Activated CD4-positive, alpha-beta T cell treated with anti-CD3 and anti-CD28 coated beads for 24 hours (primary cell): ENCODE data around the gene SLC15A3.

ENCODE experiments used
- DNase-seq, 2 donors: peaks; one replicate each; pipeline ENCODE4 v3.0.0-alpha.2; 2020; ENCODE audit warnings: low read depth in 2 of 2

Gene SLC15A3

DNA sequence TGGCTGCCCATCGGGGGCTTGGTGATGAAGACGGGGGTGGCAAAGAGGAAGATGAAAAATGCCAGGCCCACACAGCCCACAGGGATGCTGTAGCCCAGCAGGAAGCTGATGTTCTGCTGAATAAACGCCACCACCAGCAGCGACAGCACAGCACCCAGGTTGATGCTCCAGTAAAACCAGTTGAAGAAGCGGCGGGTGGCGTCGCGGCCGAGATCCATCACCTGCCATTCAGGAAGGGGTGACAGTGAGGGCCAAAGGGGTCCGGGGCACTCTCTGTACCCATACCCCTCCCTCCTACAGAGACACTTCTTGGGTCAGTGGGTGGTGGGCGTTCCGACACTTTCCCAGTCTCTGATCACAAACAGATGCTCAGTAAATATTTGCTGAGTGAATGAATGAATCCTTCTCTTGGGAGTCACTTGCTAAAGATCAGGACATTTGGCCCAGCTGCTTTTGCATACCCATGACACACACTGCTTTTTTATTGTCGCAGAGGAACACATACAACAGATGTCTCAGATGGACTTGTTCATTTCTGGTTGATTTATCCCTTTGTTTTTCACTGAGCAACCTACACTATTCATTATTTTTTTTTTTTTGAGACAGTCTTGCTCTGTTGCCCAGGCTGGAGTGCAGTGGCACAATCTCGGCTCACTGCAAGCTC is 5.2 kb downstream of the SLC15A3 start:
- DNase-seq: no peak

DNA sequence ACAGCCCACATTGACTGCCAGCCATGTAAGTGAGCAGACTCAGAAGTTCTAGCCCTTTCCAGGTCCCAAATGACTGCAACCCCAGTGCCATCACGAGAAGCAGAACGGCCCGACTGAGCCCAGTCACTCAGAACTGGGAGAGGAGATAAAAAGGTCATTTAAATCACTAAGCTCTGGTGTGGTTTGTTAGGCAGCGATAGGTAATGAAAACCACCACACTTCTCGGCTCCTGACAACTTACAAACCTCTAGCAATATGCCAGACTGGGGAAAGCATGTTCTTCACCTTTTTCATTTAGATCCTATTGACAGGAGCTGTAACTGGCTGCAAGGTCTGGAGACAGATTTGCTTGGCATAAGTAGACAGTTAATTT is 6.7 kb downstream of the SLC15A3 start:
- DNase-seq: no peak

DNA sequence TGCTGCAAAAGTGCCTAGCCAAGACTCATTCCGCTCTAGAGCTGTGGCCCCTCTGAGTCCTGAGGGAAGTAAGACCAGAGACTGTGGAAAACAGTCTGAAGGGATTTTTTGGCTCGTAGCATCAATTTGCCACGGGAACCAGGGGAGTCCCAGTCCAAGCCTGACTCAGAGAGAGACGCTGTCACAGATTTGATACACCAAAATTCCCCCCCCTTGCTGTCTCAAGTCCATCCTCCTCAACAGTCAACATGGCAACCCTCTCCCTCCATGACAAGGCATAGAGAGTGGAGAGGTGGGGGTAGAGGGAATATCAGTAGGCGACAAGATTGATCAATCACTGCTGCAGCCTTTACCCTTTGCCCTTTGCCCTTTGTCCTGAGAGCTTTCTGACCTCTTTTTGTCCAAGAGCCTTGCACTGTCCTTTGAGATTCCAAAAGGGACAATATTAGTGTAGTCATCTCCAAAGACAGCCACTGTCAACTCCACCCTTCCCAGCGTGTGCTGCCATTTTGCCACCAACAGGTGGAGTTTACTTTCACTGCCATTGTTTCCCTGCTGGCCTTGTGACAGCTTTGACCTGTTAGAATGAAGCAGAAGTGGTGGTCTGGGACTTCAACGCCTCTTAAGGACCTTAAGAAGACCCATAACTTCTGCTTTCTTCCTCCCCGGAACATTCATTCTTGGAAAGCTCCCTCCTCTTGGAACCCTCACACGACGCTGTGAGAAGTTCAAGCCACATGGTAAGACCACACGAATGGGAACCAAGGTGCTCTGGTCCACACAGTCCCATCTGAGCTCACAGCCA is 7.3 kb downstream of the SLC15A3 start:
- no peak for DNase-seq

GRCh38 chr11:60942970-60943565 is 8.9 kb downstream of the SLC15A3 start:
- DNase-seq: no peak

DNA sequence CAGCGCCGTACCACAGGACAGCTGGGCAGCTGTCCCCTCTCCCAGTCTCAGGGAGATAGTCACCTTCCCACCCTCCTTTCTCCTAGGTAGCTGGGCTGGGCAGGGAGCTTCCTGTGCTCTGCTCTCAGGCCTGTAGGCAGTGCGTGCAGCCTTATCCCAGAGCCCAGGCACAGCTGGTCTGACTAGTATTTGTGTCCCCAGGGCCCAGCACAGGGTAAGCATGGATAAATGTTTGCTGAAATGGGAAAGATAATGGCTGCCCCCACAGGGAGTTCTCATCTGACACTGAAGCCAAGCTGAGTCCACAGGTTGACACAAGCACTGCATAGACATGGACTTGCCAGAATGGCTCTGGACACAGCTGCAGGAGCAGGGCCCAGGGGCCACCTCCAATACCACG is 9.8 kb downstream of the SLC15A3 start:
- no peak for DNase-seq

- DNase-seq: no peak
Measured at GRCh38 chr11:60941371-60942119, 10.4 kb downstream of the SLC15A3 start.

GRCh38 chr11:60939855-60940254 is 12.1 kb downstream of the SLC15A3 start:
- DNase-seq: no peak

DNA sequence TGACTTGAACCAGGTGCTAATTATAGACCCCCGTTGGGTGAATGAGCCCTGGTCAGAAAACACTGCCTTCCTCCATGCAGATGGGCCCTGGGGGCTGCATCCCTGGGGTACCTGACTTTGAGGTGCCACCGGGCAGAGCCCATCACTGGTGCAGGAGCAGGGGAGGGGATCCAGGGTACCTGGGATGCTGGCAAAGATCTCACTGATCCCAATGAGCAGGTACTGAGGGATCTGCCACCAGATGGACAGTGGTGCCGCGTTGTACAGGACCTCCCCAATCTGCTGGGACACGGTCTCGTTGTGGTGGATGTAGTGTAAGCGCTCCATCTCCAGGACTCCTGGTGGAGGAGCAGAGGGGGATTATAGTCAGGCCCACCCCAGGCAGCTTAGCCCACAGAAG is 12.7 kb downstream of the SLC15A3 start:
- DNase-seq: no peak

GRCh38 chr11:60938500-60938899 is 13.5 kb downstream of the SLC15A3 start:
- DNase-seq: no peak

- no peak for DNase-seq
Measured at GRCh38 chr11:60937811-60938210, 14.2 kb downstream of the SLC15A3 start.

GRCh38 chr11:60937144-60937527 is 14.8 kb downstream of the SLC15A3 start:
- DNase-seq: no peak

DNA sequence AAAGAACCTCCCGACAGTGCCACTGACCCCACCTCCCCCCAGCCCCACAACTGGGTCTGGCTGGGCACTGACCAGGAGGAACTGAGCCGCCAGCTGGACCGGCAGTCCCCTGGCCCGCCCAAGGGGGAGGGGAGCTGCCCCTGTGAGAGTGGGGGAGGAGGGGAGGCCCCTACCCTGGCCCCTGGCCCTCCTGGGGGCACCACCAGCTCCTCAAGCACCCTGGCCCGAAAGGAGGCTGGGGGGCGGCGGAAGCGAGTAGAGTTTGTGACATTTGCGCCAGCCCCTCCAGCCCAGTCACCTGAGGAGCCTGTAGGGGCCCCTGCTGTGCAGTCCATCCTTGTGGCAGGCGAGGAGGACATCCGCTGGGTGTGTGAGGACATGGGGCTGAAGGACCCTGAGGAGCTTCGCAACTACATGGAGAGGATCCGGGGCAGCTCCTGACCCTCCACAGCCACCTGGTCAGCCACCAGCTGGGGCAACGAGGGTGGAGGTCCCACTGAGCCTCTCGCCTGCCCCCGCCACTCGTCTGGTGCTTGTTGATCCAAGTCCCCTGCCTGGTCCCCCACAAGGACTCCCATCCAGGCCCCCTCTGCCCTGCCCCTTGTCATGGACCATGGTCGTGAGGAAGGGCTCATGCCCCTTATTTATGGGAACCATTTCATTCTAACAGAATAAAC is 15.4 kb downstream of the SLC15A3 start:
- DNase-seq: no peak

DNA sequence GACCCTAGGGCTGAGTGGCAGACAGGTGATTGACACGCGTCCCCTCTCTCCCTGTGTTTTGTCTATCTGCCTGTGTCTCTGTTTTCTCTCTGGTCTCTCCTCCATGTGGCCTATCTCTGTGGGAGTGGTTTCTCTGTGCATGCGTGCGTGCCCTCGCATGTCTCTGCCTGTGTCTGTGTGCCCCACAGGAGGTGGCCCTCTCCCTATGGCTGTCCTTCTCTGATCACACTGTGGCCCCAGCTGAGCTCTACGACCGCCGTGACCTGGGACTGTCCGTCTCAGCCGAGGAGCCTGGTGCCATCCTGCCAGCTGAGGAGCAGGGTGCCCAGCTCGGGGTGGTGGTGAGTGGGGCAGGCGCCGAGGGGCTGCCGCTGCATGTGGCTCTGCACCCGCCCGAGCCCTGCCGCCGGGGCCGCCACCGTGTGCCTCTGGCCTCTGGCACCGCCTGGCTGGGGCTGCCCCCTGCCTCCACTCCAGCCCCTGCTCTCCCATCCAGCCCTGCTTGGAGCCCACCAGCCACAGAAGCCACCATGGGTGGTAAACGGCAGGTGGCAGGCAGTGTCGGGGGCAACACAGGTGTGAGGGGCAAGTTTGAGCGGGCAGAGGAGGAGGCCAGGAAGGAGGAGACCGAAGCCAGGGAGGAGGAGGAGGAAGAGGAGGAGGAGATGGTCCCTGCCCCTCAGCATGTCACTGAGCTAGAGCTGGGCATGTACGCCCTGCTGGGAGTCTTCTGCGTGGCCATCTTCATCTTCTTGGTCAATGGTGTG is 16.1 kb downstream of the SLC15A3 start:
- DNase-seq: no peak

DNA sequence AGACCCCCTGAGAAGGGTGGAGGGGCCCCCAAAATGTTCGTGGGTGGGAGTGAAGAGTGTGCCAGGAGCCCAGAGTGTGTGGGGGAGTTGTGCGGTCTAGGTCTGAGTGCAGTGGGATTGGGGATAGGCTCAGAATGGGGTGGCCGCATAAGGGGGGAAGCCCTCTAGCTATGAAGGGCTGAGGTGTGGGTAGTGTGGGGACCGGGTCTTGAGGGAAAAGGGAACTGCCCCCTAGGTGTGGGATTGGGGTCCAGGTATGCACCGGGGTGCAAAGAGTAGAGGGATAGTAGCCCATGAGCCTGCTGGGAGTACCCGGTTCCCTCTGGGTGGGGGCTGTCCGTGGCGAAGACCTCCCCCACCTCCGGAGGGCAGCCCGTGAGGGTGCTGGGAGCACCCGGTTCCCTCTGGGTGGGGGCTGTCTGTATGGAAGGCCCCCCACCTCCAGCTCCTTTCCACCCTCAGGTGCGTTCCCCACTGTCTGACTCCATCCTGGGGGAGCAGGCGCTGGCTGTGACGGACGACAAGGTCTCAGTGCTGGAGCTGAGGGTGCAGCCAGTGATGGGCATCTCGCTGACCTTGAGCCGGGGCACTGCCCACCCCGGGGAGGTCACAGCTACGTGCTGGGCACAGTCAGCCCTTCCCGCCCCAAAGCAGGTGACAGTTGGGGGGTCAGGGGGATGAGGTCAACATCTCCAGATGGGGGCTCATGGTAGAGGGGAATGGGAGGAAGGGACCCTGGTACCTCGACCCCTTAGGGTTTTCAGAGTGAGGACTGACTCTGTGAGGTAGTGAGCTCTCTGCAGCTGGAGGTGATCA is 17.0 kb downstream of the SLC15A3 start:
- no peak for DNase-seq

DNA sequence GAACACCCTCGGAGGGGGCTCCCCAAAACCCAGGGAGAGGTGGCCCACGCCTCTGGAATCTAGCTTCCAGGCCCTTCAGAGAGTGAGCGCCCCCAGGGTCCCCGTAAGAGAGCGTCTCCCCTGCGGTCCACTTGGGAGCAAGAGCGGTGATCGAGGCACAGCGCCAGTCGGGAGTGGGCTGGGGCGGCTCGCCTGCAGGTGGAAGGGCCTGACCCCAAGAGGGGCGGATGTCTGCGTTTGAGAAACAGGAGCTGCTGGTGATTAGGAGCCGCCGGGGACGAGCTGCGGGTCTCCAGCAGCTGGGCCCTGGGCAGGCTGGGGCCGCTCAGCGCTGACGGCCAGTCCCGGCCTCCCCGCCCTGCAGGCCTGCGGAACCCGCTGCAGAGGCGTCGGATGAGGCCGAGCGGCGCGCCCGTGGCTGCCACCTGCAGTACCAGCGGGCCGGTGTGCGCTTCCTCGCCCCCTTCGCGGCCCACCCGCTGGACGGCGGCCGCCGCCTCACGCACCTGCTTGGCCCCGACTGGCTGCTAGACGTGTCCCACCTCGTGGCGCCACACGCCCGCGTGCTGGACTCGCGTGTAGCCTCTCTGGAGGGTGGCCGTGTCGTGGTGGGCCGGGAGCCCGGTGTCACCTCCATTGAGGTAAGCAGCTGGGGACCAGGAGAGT is 17.7 kb downstream of the SLC15A3 start:
- DNase-seq: no peak

DNA sequence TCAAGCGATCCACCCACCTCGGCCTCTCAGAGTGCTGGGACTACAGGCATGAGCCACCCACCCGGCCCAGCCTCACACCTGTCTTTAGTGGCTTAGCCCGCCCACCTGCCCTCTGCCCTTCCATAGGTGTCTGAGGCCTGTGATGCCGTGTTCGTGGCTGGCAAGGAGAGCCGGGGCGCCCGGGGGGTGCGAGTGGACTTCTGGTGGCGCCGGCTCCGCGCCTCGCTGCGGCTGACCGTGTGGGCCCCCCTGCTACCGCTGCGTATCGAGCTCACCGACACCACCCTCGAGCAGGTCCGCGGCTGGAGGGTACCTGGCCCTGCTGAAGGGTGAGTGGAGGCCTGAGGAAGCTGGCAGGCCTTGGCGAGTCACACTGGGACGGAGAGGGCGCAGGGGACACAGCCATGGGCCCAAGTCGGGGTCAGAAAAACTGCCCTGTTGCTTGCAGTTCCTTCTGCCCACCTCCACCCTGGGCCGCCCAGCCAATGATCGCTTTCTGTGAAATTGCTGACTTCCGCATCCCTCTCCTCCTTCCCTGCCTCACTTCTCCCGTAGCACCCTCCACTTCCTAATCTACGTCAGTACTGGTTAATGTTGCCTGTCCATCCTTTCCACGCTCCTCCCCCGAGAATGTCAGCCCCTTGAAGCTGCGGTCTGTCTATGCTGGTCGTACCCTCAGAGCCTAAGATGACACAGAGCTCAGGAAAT is 18.4 kb downstream of the SLC15A3 start:
- DNase-seq: no peak

DNA sequence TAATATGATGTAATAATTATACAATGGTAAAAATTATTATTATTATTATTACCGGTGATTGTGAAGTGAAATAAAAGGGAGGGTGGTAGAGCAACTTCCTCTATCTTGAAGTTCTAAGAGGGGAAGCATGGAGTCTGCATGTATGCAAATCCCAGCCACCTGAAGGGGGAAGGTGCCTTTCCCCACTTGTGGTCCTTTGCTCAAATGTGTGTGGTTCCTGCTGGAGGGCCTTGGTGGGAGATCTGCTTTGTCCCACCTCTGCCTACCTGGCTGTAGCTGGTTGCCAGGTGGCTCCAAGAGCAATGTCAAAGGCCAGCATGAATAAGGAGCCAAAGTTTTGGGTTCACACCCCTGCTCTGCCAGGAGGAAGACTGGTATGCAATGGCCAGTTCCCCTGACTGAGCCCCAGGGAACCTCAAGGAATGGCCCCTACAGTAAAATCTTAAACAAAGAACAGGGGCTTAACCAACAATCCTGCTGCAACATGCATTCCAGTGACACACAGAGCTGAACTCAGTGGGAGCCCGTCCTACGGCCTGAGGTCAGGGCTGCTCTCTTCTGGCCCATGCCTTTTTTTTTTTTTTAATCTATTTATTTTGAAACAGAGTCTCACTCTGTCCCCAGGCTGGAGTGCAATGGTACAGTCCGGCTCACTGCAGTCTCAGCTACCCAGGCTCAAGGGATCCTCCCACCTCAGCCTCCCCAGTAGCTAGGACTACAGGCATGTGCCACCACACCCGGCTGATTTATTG is 19.2 kb downstream of the SLC15A3 start:
- no peak for DNase-seq

GRCh38 chr11:60931917-60932316 is 20.1 kb downstream of the SLC15A3 start:
- DNase-seq: no peak
